ENCODE measurements around the gene DOCK9. TPM values are rescaled to one million over a fixed set of nuclear protein-coding genes. Genes with fewer than 3 reads are reported as not detected.

The DOCK9 gene
- total RNA-seq, 1 donor from 2014 or later = 24.1 TPM

GRCh38 chr13:99003186-99003585 is 25.3 kb upstream of the DOCK9 start:
- TF ChIP-seq CTCF (IDR thresholded peaks at IDR 0.05) = no peak
- Mint-ChIP-seq H3K27me3 (ENCODE audit: unreplicated experiment) (no peaks in the 10 kb centered on the region), H3K27ac (ENCODE audit: unreplicated experiment) (no peak overlapping the region), H3K4me1 (ENCODE audit: unreplicated experiment) (peaks cover 57% of the 10 kb centered on the region), H3K9me3 (ENCODE audit: unreplicated experiment) (no peaks in the 10 kb centered on the region), H3K36me3 (ENCODE audit: unreplicated experiment) (no peaks in the 10 kb centered on the region), H3K4me3 (ENCODE audit: unreplicated experiment) (no peak overlapping the region)
- DNase-seq (ENCODE audit: extremely low spot score, unreplicated experiment) = no peak

GRCh38 chr13:99002172-99002710 is 24.4 kb upstream of the DOCK9 start:
- H3K27me3 Mint-ChIP-seq (ENCODE audit: unreplicated experiment) = no peaks in the 10 kb centered on the region
- peaks cover 61% of the 10 kb centered on the region for H3K4me1 Mint-ChIP-seq (ENCODE audit: unreplicated experiment)
- no peak overlapping the region for H3K4me3 Mint-ChIP-seq (ENCODE audit: unreplicated experiment)
- DNase-seq (ENCODE audit: extremely low spot score, unreplicated experiment) = no peak
- no peaks in the 10 kb centered on the region for H3K9me3 Mint-ChIP-seq (ENCODE audit: unreplicated experiment)
- H3K36me3 Mint-ChIP-seq (ENCODE audit: unreplicated experiment) = no peaks in the 10 kb centered on the region
- H3K27ac Mint-ChIP-seq (ENCODE audit: unreplicated experiment) = no peak overlapping the region
- no peak for TF ChIP-seq CTCF (IDR thresholded peaks at IDR 0.05)

GRCh38 chr13:99000137-99000536 is 22.3 kb upstream of the DOCK9 start:
- no peak for DNase-seq (ENCODE audit: extremely low spot score, unreplicated experiment)
- peaks cover 60% of the 10 kb centered on the region for H3K4me1 Mint-ChIP-seq (ENCODE audit: unreplicated experiment)
- H3K27me3 Mint-ChIP-seq (ENCODE audit: unreplicated experiment) = no peaks in the 10 kb centered on the region
- no peak overlapping the region for H3K27ac Mint-ChIP-seq (ENCODE audit: unreplicated experiment)
- no peaks in the 10 kb centered on the region for H3K9me3 Mint-ChIP-seq (ENCODE audit: unreplicated experiment)
- H3K4me3 Mint-ChIP-seq (ENCODE audit: unreplicated experiment) = no peak overlapping the region
- no peak for TF ChIP-seq CTCF (IDR thresholded peaks at IDR 0.05)
- no peaks in the 10 kb centered on the region for H3K36me3 Mint-ChIP-seq (ENCODE audit: unreplicated experiment)

DNA sequence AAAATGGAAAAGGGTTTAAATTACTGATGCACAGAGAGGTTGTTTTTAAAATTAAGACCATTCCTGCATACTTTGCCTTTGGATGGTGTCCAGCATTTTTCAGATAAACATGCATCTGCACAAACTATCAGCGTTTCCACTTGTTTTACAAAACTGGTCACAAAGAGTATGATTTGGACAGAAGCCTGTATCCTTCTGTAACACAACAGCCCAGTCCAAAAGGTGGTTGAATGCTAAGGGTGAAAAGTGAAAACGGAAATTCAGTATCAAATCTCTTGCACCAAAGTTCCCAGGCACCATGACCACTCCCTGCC is 21.7 kb upstream of the DOCK9 start:
- no peaks in the 10 kb centered on the region for H3K9me3 Mint-ChIP-seq (ENCODE audit: unreplicated experiment)
- no peak overlapping the region for H3K4me3 Mint-ChIP-seq (ENCODE audit: unreplicated experiment)
- H3K27ac Mint-ChIP-seq (ENCODE audit: unreplicated experiment) = no peak overlapping the region
- peaks cover 58% of the 10 kb centered on the region for H3K4me1 Mint-ChIP-seq (ENCODE audit: unreplicated experiment)
- H3K36me3 Mint-ChIP-seq (ENCODE audit: unreplicated experiment) = no peaks in the 10 kb centered on the region
- no peak for TF ChIP-seq CTCF (IDR thresholded peaks at IDR 0.05)
- H3K27me3 Mint-ChIP-seq (ENCODE audit: unreplicated experiment) = no peaks in the 10 kb centered on the region
- no peak for DNase-seq (ENCODE audit: extremely low spot score, unreplicated experiment)

GRCh38 chr13:98998831-98999638 is 21.2 kb upstream of the DOCK9 start:
- H3K4me1 Mint-ChIP-seq (ENCODE audit: unreplicated experiment) = peaks cover 56% of the 10 kb centered on the region
- H3K27me3 Mint-ChIP-seq (ENCODE audit: unreplicated experiment) = no peaks in the 10 kb centered on the region
- no peak overlapping the region for H3K4me3 Mint-ChIP-seq (ENCODE audit: unreplicated experiment)
- H3K36me3 Mint-ChIP-seq (ENCODE audit: unreplicated experiment) = no peaks in the 10 kb centered on the region
- TF ChIP-seq CTCF (IDR thresholded peaks at IDR 0.05) = no peak
- H3K27ac Mint-ChIP-seq (ENCODE audit: unreplicated experiment) = peak overlapping the region; percentile 16
- H3K9me3 Mint-ChIP-seq (ENCODE audit: unreplicated experiment) = no peaks in the 10 kb centered on the region
- no peak for DNase-seq (ENCODE audit: extremely low spot score, unreplicated experiment)
